ENCODE measurements around the gene TCHHL1. TPM values are rescaled to one million over a fixed set of nuclear protein-coding genes. Genes with fewer than 3 reads are reported as not detected.

The TCHHL1 gene
- total and polyA plus RNA-seq, 8 donors, result 0.18 TPM; not detected in 7

GRCh38 chr1:152111515-152111968, 22.7 kb upstream of the TCHHL1 start:
- DNase-seq, result peak in 1 of 2 donors; percentile 70
- Histone ChIP-seq H3K36me3 (no peaks in the 10 kb centered on the region), H3K4me3 (peak overlapping the region; percentile 42 to 65 (median 53)), H3K27me3 (peaks cover 42 to 100% (median 90%) of the 10 kb centered on the region in 3 donors), H3K4me1 (peaks cover 33 to 57% (median 45%) of the 10 kb centered on the region in 4 donors), H3K9me3 (peaks cover 12 to 24% (median 20%) of the 10 kb centered on the region in 4 donors), H3K27ac (no peak overlapping the region)
- 0 to 2% (median 1%) methylated on average over 43 to 44 of the region's 44 CpGs for WGBS, 5 donors
- intact Hi-C loops (cut with DNase I; ENCODE audit: low total_unique reads), result no loop called here
- TF ChIP-seq POLR2AphosphoS5 (IDR thresholded peaks at IDR 0.05), result no peak
- no peak for TF ChIP-seq EP300 (IDR thresholded peaks at IDR 0.05)
- no peak for TF ChIP-seq POLR2A (IDR thresholded peaks at IDR 0.05)
- TF ChIP-seq CTCF (IDR thresholded peaks at IDR 0.05), result no peak

- Histone ChIP-seq H3K27me3 (peaks cover 42 to 100% (median 90%) of the 10 kb centered on the region in 3 donors), H3K36me3 (no peaks in the 10 kb centered on the region), H3K4me1 (peaks cover 33 to 57% (median 45%) of the 10 kb centered on the region in 4 donors), H3K4me3 (peak overlapping the region; percentile 42 to 65 (median 53)), H3K9me3 (peaks cover 12 to 24% (median 20%) of the 10 kb centered on the region in 4 donors), H3K27ac (no peak overlapping the region)
- TF ChIP-seq EP300 (IDR thresholded peaks at IDR 0.05) (no peak), CTCF (IDR thresholded peaks at IDR 0.05) (no peak), POLR2A (IDR thresholded peaks at IDR 0.05) (no peak), POLR2AphosphoS5 (IDR thresholded peaks at IDR 0.05) (no peak)
- peak in 1 of 2 donors; percentile 59 for DNase-seq
- 0 to 3% (median 1%) methylated on average over 57 to 60 of the region's 60 CpGs for WGBS, 5 donors
- intact Hi-C loops (cut with DNase I; ENCODE audit: low total_unique reads), result no loop called here
These were observed 22.1 kb upstream of the TCHHL1 start for GRCh38 chr1:152110860-152111514.

GRCh38 chr1:152110365-152110859, 21.5 kb upstream of the TCHHL1 start:
- H3K27ac ChIP-seq, result no peak overlapping the region
- no peak for TF ChIP-seq POLR2AphosphoS5 (IDR thresholded peaks at IDR 0.05)
- no peak for TF ChIP-seq CTCF (IDR thresholded peaks at IDR 0.05)
- no peak for TF ChIP-seq EP300 (IDR thresholded peaks at IDR 0.05)
- no peak for TF ChIP-seq POLR2A (IDR thresholded peaks at IDR 0.05)
- H3K4me1 ChIP-seq, result peaks cover 33 to 57% (median 45%) of the 10 kb centered on the region in 4 donors
- H3K27me3 ChIP-seq, result peaks cover 42 to 100% (median 86%) of the 10 kb centered on the region in 3 donors
- peak in 1 of 2 donors; percentile 28 for DNase-seq
- H3K9me3 ChIP-seq, result peaks cover 12 to 24% (median 20%) of the 10 kb centered on the region in 4 donors
- no peaks in the 10 kb centered on the region for H3K36me3 ChIP-seq
- intact Hi-C loops (cut with DNase I; ENCODE audit: low total_unique reads), result no loop called here
- peak overlapping the region; percentile 42 to 65 (median 53) for H3K4me3 ChIP-seq
- 1 to 7% (median 3%) methylated on average over 19 to 31 of the region's 31 CpGs for WGBS, 5 donors

GRCh38 chr1:152109998-152110294, 21.1 kb upstream of the TCHHL1 start:
- peak overlapping the region; percentile 42 to 65 (median 53) for H3K4me3 ChIP-seq
- 8 to 20% (median 9%) methylated on average over 15 of the region's 15 CpGs for WGBS, 5 donors
- intact Hi-C loops (cut with DNase I; ENCODE audit: low total_unique reads), result no loop called here

More at GRCh38 chr1:152109998-152110294, 21.1 kb upstream of the TCHHL1 start:
- peaks cover 12 to 24% (median 20%) of the 10 kb centered on the region in 4 donors for H3K9me3 ChIP-seq
- H3K4me1 ChIP-seq, result peaks cover 33 to 57% (median 45%) of the 10 kb centered on the region in 4 donors
- TF ChIP-seq POLR2AphosphoS5 (IDR thresholded peaks at IDR 0.05), result no peak
- no peak for TF ChIP-seq EP300 (IDR thresholded peaks at IDR 0.05)
- no peak for TF ChIP-seq CTCF (IDR thresholded peaks at IDR 0.05)
- H3K36me3 ChIP-seq, result no peaks in the 10 kb centered on the region
- peaks cover 42 to 100% (median 83%) of the 10 kb centered on the region in 3 donors for H3K27me3 ChIP-seq
- no peak overlapping the region for H3K27ac ChIP-seq
- DNase-seq, result peak in 1 of 2 donors; percentile 1
